ENCODE results near the gene OSGEPL1.

DNA sequence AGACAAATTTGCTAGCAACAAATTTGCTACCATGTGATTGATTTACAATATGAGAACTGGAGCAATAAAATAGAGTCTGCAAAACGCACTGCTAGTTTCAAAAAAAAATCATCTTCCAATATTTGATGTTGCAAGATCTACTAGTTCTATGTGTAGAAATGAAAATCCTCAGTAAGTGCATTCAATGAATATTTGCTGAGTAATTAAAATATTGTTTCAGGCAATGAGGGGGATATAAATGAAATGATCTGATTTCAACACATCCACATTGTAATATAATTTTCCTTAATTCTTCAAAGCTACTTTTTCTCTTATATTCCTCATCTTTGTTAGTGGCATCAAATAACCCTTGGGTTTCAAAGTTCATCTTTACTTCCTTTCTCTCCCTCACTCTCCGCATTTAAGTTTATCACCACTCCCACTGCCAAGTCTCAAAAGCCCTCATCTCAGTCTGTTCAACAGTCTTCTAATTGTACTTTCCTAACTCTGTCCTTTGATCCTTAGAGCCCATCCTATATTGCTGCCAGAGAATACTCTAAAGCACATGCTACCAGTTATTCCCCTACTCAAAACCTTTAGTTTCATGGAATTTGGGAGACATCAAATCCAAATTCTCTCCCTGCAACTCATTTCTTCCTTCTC is 6.2 kb downstream of the OSGEPL1 start:
- TF ChIP-seq POLR2A (IDR thresholded peaks at IDR 0.05): no peak
- TF ChIP-seq, protein P1, sequence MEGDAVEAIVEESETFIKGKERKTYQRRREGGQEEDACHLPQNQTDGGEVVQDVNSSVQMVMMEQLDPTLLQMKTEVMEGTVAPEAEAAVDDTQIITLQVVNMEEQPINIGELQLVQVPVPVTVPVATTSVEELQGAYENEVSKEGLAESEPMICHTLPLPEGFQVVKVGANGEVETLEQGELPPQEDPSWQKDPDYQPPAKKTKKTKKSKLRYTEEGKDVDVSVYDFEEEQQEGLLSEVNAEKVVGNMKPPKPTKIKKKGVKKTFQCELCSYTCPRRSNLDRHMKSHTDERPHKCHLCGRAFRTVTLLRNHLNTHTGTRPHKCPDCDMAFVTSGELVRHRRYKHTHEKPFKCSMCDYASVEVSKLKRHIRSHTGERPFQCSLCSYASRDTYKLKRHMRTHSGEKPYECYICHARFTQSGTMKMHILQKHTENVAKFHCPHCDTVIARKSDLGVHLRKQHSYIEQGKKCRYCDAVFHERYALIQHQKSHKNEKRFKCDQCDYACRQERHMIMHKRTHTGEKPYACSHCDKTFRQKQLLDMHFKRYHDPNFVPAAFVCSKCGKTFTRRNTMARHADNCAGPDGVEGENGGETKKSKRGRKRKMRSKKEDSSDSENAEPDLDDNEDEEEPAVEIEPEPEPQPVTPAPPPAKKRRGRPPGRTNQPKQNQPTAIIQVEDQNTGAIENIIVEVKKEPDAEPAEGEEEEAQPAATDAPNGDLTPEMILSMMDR (IDR thresholded peaks at IDR 0.05): no peak

Data from heart left ventricle (tissue), 13 donors.